PC-9 (cell line): ENCODE measurements around the gene PRR5L. TPM values are rescaled to one million over a fixed set of nuclear protein-coding genes. Genes with fewer than 3 reads are reported as not detected.

Experiments used
- BruUV-seq: library from RNA; stranded (reverse); fragments of 400-500 nt; replicated peaks from 2 replicates; lab custom pipeline; 2021; lab: Mats Ljungman, UMichigan
- CTCF ChIA-PET: fragments of 300-600 bp; sonication (Branson Sonifier 250); formaldehyde crosslinking; loops from one replicate; lab custom pipeline; 2022; ENCODE audit warnings: antibody characterized with exemption; lab: Charles Lee
- POLR2A ChIA-PET: fragments of 300-600 bp; sonication (Branson Sonifier 250); formaldehyde crosslinking; loops from one replicate; lab custom pipeline; 2022; ENCODE audit warnings: antibody characterized with exemption; ENCODE audit not compliant: unreplicated experiment; lab: Charles Lee
- DNase-seq, 2 experiments: peaks; one replicate each; pipeline versions ENCODE4 v3.0.0 to v3.0.0-alpha.2; 2015 to 2022; ENCODE audit warnings: mixed read lengths in 1 of 2
- H2AFZ ChIP-seq: fragments of 200-600 bp; sonication (generic); 2 replicates; pipeline ENCODE4 v1.8.1; 2017; ENCODE audit warnings: antibody characterized with exemption
- H3F3A ChIP-seq: fragments of 200-600 bp; sonication (generic); 2 replicates; pipeline ENCODE4 v1.8.1; 2017; ENCODE audit warnings: antibody characterized with exemption, mild to moderate bottlenecking, low read depth; ENCODE audit not compliant: insufficient read depth
- H3K27ac ChIP-seq: fragments of 200-600 bp; sonication (generic); 2 replicates; pipeline ENCODE4 v1.6.1; 2016; ENCODE audit warnings: mixed run types
- H3K27me3 ChIP-seq: fragments of 200-600 bp; sonication (generic); 2 replicates; pipeline ENCODE4 v1.6.1; 2016; ENCODE audit warnings: low read depth, mixed run types; ENCODE audit not compliant: insufficient read depth
- H3K36me3 ChIP-seq: fragments of 200-600 bp; sonication (generic); 2 replicates; pipeline ENCODE4 v1.6.1; 2016; ENCODE audit warnings: low read depth, mixed run types
- H3K4me1 ChIP-seq: fragments of 200-600 bp; sonication (generic); replicated peaks from 2 replicates; pipeline ENCODE4 v1.6.1; 2016; ENCODE audit warnings: mixed run types; ENCODE audit not compliant: insufficient read depth
- H3K4me2 ChIP-seq: fragments of 200-600 bp; sonication (generic); 2 replicates; pipeline ENCODE4 v1.6.1; 2017; ENCODE audit warnings: mixed run types
- H3K4me3 ChIP-seq: fragments of 200-600 bp; sonication (generic); 2 replicates; pipeline ENCODE4 v1.6.1; 2016; ENCODE audit warnings: mixed run types
- H3K79me2 ChIP-seq: fragments of 200-600 bp; sonication (generic); 2 replicates; pipeline ENCODE4 v1.6.1; 2017; ENCODE audit warnings: low read depth, mixed run types
- H3K9me2 ChIP-seq: fragments of 200-600 bp; sonication (generic); 2 replicates; pipeline ENCODE4 v1.8.1; 2017; ENCODE audit warnings: mild to moderate bottlenecking; ENCODE audit not compliant: insufficient read depth
- H3K9me3 ChIP-seq: fragments of 200-600 bp; sonication (generic); 2 replicates; pipeline ENCODE4 v1.8.1; 2016; ENCODE audit warnings: low read depth; ENCODE audit not compliant: insufficient read depth
- H4K20me1 ChIP-seq: fragments of 200-600 bp; sonication (generic); 2 replicates; pipeline ENCODE4 v1.8.1; 2017; ENCODE audit not compliant: insufficient read depth
- EZH2 ChIP-seq: fragments of 200-600 bp; sonication (generic); IDR thresholded peaks from 2 replicates; pipeline ENCODE4 v1.8.0; 2017; ENCODE audit warnings: antibody characterized with exemption, low read depth
- intact Hi-C: fragments of 100-400 bp; cut with micrococcal nuclease; formaldehyde crosslinking; loops from one replicate; pipeline ENCODE4 v1.10.0; 2022; ENCODE audit not compliant: unreplicated experiment
- total RNA-seq: library from RNA; stranded (reverse); gene quantifications from 2 replicates; pipeline ENCODE4 v1.2.3, GENCODE V29; 2021
- TF ChIP-seq, protein P1 (sequence below): fragments of 200-600 bp; sonication (generic); conservative IDR thresholded peaks from 2 replicates; pipeline ENCODE4 v1.6.1; 2017; ENCODE audit warnings: mixed run types, antibody characterized with exemption, mild to moderate bottlenecking, moderate library complexity

PRR5L gene
- total RNA-seq, 1 experiment from 2014 or later, result 5.1 TPM

DNA sequence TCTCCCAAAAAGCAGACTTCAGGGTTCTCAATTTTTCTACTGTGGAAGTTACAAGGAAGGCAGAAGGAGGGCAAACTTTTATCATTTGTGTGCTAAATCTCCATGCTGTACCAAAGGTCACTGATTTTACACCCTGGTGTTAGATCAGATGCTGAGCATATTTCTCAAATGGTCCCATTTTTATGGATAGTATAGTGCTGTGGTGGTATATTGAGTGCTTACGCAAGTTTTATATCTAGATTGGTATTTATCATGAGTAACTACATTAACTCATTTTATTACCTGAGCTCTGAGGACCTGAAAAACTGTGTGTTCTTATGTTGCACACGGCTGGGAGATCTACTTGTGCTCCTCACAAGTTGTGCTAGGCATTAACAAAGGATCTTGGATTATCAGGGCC lies 75.1 kb downstream of the PRR5L start:
- Histone ChIP-seq H2AFZ (no peak overlapping the region), H3K36me3 (no peaks in the 10 kb centered on the region), H3K79me2 (no peaks in the 10 kb centered on the region), H3K27me3 (no peaks in the 10 kb centered on the region; the same call in 1 of the 2 replicates), H3K27ac (no peak overlapping the region), H3K4me1 (no peaks in the 10 kb centered on the region), H3K9me2 (peaks cover 3% of the 10 kb centered on the region; the same call in 1 of the 2 replicates), H3K4me3 (no peak overlapping the region), H4K20me1 (no peaks in the 10 kb centered on the region), H3F3A (no peaks in the 10 kb centered on the region), H3K4me2 (no peak overlapping the region), H3K9me3 (no peaks in the 10 kb centered on the region)
- TF ChIP-seq, protein P1, sequence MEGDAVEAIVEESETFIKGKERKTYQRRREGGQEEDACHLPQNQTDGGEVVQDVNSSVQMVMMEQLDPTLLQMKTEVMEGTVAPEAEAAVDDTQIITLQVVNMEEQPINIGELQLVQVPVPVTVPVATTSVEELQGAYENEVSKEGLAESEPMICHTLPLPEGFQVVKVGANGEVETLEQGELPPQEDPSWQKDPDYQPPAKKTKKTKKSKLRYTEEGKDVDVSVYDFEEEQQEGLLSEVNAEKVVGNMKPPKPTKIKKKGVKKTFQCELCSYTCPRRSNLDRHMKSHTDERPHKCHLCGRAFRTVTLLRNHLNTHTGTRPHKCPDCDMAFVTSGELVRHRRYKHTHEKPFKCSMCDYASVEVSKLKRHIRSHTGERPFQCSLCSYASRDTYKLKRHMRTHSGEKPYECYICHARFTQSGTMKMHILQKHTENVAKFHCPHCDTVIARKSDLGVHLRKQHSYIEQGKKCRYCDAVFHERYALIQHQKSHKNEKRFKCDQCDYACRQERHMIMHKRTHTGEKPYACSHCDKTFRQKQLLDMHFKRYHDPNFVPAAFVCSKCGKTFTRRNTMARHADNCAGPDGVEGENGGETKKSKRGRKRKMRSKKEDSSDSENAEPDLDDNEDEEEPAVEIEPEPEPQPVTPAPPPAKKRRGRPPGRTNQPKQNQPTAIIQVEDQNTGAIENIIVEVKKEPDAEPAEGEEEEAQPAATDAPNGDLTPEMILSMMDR, result no peak
- TF ChIP-seq EZH2, result no peak
- POLR2A ChIA-PET, result no interaction called here
- CTCF ChIA-PET, result no interaction called here
- intact Hi-C loops, result no loop called here
- DNase-seq, result no peak
- BruUV-seq, result no TSS peak

DNA sequence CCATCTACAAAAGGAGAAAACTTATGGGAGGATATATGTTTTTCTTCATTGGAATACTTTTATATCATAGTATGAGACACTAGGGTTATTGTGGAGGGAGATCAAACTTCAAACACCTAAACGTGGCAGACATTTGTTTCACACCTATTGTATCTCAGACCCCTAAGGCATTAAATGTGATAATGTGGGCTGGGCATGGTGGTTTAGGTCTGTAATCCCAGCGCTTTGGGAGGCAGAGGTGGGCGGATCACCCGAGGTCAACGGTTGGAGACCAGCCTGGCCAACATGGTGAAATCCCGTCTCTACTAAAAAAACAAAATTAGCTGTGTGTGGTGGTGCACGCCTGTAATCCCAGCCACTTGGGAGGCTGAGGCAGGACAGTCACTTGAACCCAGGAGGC lies 75.5 kb downstream of the PRR5L start:
- DNase-seq, result no peak
- no peak overlapping the region for H2AFZ ChIP-seq
- no peaks in the 10 kb centered on the region for H3K9me3 ChIP-seq
- no peaks in the 10 kb centered on the region for H3K79me2 ChIP-seq
- no peaks in the 10 kb centered on the region; the same call in 1 of the 2 replicates for H3K27me3 ChIP-seq
- no peaks in the 10 kb centered on the region for H3K4me1 ChIP-seq
- no TSS peak for BruUV-seq
- H3K4me3 ChIP-seq, result no peak overlapping the region
- no peaks in the 10 kb centered on the region for H4K20me1 ChIP-seq
- intact Hi-C loops, result no loop called here
- no peak overlapping the region for H3K4me2 ChIP-seq
- no peak for TF ChIP-seq EZH2
- TF ChIP-seq, protein P1, result no peak
- H3K36me3 ChIP-seq, result no peaks in the 10 kb centered on the region
- ChIA-PET CTCF (no interaction called here), POLR2A (no interaction called here)
- peaks cover 3% of the 10 kb centered on the region; the same call in 1 of the 2 replicates for H3K9me2 ChIP-seq
- no peak overlapping the region for H3K27ac ChIP-seq
- no peaks in the 10 kb centered on the region for H3F3A ChIP-seq

DNA sequence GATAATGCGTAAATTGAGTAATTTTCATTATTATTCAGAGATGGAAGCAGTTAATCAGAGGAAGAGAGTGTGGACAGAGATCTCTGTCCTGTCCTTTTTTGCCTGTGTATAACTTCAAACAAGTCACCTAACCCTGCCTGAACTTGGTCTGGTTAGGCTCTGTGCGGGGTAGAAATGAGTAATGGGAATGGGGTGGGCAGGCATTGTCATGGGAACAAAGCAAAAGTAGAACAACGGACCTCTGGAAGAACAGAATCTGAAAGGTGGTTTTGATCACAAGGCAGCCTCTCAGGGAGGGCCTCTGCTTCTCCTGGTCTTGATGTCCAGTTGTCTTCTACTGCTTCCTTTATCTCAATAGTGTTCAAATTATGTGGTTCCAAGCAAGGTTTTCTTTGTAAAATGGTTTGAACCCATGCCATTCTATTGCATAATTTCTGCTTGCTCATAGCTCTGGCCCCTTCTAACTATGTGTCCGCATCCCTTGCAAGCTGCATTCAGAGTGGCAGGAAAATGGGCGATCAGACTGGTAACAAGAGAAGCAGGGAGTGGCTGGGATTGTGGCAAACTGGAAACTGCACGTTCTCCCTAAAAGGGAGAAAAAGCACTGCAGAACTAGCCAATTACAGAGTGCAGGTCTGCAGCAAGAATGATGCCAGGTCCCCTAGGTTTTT lies 76.1 kb downstream of the PRR5L start:
- no peaks in the 10 kb centered on the region for H3K36me3 ChIP-seq
- no TSS peak for BruUV-seq
- peak in 1 of 2 experiments; percentile 20 for DNase-seq
- no peak overlapping the region for H3K4me2 ChIP-seq
- intact Hi-C loops, result no loop called here
- H3K9me2 ChIP-seq, result peaks cover 3% of the 10 kb centered on the region; the same call in 1 of the 2 replicates
- H3K9me3 ChIP-seq, result no peaks in the 10 kb centered on the region
- H3K27me3 ChIP-seq, result peaks cover under 1% of the 10 kb centered on the region; the same call in 1 of the 2 replicates
- no peaks in the 10 kb centered on the region for H3K4me1 ChIP-seq
- no peak overlapping the region for H2AFZ ChIP-seq
- H3K4me3 ChIP-seq, result no peak overlapping the region
- CTCF ChIA-PET, result interaction anchor here (0.6 kb wide), 1 partner anchor 75 kb away, joined by 3 read pairs; no protein-coding TSS in a partner anchor
- H3K79me2 ChIP-seq, result no peaks in the 10 kb centered on the region
- no peaks in the 10 kb centered on the region for H4K20me1 ChIP-seq
- no peak overlapping the region for H3K27ac ChIP-seq
- no peak for TF ChIP-seq EZH2
- TF ChIP-seq, protein P1, result no peak
- POLR2A ChIA-PET, result no interaction called here
- H3F3A ChIP-seq, result no peaks in the 10 kb centered on the region
